Measurements from ENCODE around the gene SPNS2.

DNA sequence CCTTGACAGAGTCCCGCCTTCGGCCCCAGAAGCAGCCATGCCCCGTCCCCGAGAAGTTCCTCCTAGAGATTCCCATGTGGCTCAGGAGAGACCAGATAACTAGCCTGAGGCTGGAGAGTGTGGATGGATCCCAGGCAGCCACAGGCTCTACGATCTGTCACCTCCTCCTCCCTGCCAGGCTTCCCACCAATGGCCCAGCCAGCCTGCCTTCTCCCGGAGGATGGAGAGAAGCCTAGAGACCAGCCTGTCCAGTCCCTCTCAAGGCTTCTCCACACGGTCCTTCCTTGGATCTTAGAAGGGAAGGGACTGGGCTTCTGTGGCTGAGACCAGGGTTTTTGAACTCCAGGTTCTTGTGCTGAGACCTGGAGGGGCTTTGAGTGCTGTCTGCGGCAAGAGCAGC lies 84.0 kb downstream of the SPNS2 start:
- no peak for TF ChIP-seq POLR2A (IDR thresholded peaks at IDR 0.05)
- TF ChIP-seq, protein P1, sequence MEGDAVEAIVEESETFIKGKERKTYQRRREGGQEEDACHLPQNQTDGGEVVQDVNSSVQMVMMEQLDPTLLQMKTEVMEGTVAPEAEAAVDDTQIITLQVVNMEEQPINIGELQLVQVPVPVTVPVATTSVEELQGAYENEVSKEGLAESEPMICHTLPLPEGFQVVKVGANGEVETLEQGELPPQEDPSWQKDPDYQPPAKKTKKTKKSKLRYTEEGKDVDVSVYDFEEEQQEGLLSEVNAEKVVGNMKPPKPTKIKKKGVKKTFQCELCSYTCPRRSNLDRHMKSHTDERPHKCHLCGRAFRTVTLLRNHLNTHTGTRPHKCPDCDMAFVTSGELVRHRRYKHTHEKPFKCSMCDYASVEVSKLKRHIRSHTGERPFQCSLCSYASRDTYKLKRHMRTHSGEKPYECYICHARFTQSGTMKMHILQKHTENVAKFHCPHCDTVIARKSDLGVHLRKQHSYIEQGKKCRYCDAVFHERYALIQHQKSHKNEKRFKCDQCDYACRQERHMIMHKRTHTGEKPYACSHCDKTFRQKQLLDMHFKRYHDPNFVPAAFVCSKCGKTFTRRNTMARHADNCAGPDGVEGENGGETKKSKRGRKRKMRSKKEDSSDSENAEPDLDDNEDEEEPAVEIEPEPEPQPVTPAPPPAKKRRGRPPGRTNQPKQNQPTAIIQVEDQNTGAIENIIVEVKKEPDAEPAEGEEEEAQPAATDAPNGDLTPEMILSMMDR (IDR thresholded peaks at IDR 0.05) = no peak
- TF ChIP-seq POLR2AphosphoS5 (IDR thresholded peaks at IDR 0.05) = no peak
- TF ChIP-seq EP300 (IDR thresholded peaks at IDR 0.05) = no peak

All from upper lobe of left lung (tissue), 4 donors.